ENCODE results near the gene ZSCAN1.
A peak's percentile ranks its signal among the peaks of the same experiment; 100 is the strongest.

ZSCAN1 gene

DNA sequence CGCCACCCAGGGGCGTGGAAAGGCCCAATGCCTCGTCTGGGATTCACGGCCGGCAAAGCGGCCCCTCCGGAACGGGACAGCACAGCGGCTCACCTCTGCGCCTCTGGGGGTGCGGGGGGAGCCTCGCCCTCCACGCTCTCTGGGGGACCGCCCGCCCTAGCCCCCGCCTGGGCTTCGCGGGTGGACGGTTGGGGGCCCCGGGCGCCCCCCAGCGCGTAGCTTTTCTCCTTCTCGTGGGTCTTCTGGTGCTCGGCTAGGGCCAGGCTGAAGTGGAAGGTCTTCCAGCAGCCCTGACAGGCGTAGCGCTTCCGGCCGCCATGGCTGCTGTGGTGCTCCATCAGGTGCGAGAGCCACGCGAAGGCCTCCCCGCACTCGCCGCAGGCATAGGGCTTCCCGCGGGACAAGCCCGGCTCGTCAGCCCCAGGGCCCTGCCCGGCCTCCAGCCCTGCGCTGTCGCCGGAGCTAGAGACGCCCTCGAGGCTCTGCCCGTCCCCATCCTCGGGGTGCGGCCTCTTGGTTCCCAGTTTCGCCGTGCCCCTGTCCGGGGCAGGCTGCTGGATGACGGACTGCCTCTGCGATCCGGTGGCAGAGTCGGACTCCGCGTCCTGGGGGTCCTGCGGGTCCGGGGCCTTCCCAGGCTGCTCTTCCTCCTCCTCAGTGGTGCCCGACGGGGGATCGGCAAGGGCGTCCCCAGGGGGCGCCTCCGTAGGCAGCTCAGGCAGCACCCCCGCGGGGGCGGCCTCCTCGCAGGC, 50.9 kb downstream of the ZSCAN1 start:
- no peak for DNase-seq

DNA sequence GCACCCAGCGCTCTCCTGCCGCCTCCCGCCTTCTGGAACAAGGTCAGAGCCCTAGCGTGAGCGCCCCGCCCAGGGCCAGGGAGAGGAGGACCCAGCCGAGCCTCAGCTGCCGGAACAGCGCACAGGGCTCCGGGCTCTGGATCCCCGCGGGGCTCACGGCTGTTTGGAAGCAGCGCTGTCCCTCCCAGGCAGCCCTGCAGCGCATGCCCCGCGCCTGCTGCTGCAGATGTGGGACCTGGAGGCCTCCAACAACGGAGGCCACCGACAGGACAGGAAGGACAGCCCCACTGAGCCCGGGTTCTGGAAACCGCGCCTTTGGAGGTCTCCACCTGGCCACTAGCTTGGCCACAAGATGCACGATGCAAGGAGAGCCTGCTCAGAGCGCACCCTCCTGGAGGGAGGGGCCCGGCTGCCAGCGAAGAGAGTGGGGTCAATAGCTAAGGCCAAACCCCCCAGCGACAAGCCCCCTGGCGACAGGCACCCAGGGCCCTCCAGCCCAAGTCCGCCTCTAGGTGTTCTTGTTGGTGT, 51.6 kb downstream of the ZSCAN1 start:
- no peak for DNase-seq

DNA sequence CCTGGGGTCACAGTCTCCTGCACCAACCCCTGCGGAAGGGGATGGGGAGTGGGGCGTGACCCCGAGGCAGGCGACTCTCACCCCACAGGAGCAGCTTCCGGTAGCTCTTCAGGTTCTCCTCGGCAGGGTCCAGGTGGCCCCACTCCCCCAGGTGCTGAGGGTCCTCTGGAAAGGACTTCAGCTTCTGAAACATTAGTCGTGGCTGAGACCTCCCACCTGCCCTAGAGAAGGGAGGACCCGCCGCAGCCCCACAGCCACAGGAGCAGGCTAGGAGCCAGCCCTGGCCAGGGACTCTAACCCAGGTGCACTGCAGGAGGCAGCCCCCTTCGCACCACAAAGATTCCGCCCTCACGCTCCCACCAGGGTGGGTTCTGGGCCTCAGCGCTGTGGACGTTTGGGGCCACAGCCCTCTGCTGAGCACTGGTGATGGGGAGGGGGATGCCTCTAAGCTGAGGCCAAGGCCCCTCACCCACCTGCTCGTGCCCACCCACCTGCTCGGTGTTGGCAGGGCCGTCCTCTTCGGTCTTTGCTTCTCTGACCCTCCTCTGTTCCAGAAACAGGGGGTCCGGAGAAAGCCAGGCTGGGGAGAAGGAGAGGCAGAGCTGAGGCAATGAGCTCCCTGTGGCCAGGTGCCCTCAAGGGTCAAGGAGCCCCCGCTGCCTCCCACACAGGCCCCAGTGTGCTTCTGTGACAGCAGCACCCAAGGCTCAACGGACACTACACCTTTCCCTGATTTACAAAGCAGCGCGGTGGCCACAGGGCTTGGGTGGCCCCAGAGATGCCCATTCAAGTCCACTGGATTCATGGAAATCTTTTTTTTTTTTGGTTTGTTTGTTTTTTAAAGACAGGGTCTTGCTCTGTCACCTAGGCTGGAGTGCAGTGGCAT, 53.2 kb downstream of the ZSCAN1 start:
- DNase-seq = no peak

DNA sequence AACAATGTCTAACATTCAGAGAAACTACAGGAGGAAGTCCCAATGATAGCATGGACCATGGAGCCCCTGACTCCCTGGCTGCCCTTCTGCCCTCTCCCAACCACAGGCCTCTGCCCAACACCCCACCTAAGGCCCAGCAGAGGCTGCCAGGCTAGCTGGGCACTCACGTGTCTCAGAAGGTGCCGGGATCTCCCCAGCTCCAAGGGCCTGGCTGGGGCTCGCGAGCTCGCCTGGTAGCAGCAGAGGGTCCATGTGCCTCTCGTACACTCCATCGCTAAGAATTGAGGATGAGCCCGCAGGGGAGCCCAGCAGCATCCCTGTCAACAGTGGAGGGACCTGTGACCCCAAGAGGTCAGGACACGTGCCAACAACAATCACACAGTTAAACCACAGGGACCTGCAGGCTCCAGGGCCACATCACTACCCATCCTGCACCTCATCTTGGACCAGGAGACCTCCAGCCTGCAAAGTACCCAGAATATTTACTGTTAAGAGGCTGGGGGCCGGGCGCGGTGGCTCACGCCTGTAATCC, 54.8 kb downstream of the ZSCAN1 start:
- DNase-seq = no peak

DNA sequence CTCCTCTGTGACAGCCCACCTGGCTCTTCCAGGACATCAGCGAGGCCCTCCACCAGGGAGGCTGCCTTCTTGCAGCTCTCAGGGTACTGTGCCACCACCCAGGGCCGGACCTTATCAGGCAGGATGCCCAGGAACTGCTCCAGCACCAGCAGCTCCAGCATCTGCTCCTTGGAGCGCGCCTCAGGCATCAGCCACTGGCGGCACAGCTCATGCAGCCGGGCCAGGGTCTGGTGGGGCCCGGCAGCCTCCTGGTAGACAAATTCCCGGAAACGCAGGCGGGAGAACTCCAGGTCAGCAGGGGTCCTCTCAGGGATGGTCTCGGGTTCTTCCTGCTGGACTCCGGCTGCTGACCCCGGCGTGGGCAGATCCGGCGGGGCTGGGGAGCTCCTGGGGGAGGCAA, 56.0 kb downstream of the ZSCAN1 start:
- no peak for DNase-seq

DNA sequence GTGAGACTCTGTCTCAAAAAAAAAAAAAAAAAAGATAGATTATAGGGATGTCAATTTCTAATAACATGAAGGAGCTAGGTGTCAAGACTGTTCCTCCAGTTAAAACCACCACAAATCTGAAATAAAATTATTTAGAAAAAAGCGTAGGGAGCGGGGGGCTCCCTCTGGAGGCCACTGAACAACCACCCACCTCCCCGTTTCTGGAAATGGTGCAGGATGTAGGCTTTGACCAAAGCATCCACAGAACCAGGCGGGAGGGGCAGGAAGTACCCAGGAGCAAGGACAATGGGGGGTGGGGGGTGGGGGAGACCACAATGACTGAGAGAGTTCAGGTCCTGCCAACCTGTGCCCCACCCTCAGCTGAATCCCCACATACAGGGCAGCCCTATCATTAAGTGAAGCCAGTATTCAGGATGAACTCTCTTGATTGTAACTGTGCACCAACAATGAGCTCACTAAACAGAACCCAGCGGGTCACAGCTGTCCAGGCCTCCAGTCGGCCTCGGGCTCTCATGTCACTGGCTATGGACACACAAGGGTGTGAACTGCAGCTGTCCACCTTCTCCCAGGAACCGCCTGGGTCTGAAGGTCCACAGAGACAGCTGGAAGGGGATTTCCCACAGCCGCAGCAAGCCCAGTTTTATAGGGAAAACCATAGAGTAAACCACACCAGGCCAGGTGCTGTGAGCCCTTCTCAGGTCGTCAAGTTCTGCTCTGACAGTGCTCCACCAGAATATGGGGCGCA, 57.6 kb downstream of the ZSCAN1 start:
- no peak for DNase-seq

DNA sequence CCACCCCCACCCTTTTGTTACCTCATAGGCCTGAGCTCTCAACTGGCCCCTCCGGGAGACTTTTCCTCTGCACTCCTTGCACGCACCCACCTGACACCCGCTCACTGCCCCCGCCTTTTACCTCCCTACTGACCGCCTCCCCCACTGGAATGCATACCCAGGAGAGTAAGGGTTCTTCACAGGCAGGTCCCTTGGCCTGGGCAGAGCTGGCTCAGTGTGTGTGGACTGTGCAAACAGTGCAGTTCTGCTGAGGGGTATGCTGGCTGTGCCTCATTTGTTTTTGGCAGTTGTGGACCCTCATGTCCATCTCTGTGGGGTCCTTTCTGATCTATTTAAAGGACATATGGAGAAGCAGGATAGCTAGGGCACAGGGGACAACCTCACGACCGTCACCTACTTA, 59.2 kb downstream of the ZSCAN1 start:
- no peak for DNase-seq

DNA sequence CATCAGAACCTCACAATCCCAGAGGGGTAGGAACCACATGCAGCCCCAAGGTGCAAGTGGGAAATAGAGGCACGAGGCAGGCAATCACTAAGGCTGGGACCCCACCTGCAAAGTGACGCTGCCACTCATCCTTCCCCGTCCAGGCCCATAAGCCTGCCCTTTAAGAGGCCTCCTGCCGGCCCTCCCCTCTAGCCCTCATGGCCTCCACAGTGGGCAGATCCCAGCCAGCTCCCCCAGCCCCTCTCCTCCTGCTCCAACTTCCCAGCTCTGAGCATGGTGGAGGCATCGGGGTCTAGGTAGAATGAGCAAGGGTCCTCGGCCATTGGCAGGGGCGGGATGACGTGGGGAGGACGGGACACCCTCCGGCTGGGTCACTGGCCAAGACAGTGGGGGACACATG, 61.5 kb downstream of the ZSCAN1 start:
- DNase-seq = no peak

DNA sequence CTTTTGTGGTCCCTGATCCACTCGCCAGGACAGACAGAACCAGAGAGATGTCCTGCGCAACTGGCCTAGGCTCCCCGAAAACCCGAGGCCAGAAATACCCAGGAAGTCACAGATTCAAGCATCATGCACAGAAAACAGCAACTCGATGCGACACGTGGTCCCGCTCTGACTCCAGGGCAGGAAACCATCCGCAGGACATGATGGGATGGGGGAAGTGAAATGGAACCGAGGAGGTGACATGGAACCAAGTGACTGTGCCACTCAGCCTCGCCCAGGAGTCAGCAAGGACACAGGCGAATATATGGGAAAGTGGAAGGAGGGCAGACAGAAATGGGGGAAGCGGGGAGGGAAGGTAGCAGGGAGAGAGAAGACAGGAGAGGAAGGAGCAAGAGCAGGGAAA, 63.1 kb downstream of the ZSCAN1 start:
- no peak for DNase-seq

DNA sequence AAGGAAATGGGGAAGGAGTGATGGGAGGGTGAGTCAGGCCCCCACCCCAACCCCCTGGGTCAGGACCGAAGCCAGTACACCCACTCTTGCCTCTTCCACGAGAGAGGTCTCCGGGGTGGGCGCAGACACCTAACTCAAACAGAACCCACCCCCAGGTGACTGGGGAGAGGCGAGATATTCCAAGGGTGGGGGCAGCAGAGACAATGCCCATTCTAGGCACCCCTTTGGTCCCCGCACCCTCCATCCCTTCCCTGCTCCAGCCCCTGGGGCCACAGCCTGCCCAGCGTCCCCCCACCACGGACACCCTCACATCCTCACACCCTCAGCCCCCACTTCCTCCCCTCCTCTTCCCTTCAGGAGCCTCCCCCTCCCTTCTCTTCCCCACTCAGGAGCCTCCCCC, 63.5 kb downstream of the ZSCAN1 start:
- DNase-seq = no peak

DNA sequence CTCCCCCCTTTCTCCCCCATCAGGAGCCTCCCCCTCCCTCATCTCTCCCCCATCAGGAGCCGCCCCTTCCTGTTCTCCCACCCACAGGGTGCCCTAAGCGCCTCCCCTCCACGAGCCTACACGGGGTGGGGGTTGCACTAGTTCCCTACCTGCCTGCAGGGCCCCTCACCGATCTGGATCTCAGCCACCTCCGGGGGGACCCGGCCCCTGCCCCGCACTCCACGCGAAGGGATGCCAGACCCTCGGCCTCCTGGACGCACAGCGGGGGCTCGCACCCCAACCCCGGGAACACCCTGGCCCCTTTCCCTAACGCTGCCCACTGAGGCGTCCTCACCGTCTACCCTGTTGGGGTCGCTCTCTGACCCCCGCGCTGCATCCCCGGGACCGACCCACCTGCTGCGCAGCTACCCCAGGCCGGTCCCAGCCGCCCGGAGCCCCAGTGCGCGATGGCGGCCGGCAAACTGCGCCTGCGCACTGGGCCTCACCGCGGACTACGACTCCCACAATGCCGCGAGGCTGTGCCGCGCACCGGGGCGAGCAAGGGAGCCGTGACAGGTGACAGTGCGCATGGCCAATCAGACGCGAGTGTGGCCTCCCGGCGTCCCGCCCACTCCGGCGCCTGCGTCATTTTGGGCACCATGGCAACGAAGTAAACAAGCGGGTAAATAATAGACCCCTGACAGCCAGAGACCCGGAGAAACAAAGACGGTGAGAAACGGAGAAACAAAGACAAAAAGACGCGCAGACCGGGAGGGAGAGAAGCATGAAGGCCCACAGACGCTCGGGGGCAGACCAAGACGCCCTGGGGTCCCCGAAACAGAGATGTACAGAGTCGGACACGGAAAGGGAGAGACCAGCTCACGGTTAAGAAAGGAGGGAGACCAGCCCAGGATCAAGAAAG, 64.2 kb downstream of the ZSCAN1 start, which contains the start of gene ZSCAN18:
Gene ZSCAN18, minus strand, starts transcription at position 451 of the 901 bp plus-strand sequence. CDS start 7,964 bp downstream, outside the sequence.
- peak; percentile 98 to 99 for DNase-seq

DNA sequence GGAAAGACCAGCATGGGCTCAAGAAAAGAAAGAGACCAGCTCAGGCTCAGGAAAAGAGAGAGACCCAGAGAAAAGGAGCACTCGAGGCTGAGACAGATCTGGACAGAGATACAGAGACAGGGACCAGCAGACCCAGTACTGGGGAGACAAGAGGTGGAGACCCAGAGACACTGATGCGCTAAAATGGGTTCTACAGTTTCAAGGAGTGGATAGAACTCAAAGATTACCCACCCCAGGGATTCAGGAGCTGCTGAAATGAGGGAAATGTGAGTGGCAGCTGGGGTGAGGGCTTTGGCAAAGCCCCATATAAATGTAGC, 64.8 kb downstream of the ZSCAN1 start:
- DNase-seq = no peak
